Gastrocnemius medialis (tissue), 4 donors: Measurements from ENCODE around the gene LY9.

Experiments
- POLR2A ChIP-seq, 2 donors: fragments of 450-650 bp; IDR thresholded peaks; one replicate each; pipeline ENCODE4 v1.6.1; 2017; ENCODE audit warnings: antibody characterized with exemption in 2 of 2, mild to moderate bottlenecking in 2 of 2, moderate library complexity in 2 of 2
- TF ChIP-seq, protein P1 (sequence below), 5 experiments: fragments of 450-650 bp in 3 of 5; fragments of 200-600 bp in 2 of 5; sonication (generic) in 2 of 5; IDR thresholded peaks in 4 of 5; conservative IDR thresholded peaks in 1 of 5; 1 replicate in 4 of 5; 2 replicates in 1 of 5; pipeline ENCODE4 v1.5.1; 2016 to 2019; ENCODE audit warnings: antibody characterized with exemption in 5 of 5, mild to moderate bottlenecking in 3 of 5, moderate library complexity in 3 of 5

GRCh38 chr1:160779626-160780397 lies 16.2 kb upstream of the LY9 start:
- TF ChIP-seq, protein P1, sequence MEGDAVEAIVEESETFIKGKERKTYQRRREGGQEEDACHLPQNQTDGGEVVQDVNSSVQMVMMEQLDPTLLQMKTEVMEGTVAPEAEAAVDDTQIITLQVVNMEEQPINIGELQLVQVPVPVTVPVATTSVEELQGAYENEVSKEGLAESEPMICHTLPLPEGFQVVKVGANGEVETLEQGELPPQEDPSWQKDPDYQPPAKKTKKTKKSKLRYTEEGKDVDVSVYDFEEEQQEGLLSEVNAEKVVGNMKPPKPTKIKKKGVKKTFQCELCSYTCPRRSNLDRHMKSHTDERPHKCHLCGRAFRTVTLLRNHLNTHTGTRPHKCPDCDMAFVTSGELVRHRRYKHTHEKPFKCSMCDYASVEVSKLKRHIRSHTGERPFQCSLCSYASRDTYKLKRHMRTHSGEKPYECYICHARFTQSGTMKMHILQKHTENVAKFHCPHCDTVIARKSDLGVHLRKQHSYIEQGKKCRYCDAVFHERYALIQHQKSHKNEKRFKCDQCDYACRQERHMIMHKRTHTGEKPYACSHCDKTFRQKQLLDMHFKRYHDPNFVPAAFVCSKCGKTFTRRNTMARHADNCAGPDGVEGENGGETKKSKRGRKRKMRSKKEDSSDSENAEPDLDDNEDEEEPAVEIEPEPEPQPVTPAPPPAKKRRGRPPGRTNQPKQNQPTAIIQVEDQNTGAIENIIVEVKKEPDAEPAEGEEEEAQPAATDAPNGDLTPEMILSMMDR (IDR thresholded peaks at IDR 0.05 in 4 of 5, conservative IDR thresholded peaks at IDR 0.05 in 1 of 5) = no peak
- TF ChIP-seq POLR2A (IDR thresholded peaks at IDR 0.05) = no peak
